HepG2 (cell line): ENCODE measurements around the gene HOXD4. TPM values are rescaled to one million over a fixed set of nuclear protein-coding genes. Genes with fewer than 3 reads are reported as not detected.

Source experiments
- ATAC-seq: fragments of 200-7000 bp; cut with Tn5 transposase; 3 replicates; pipeline ENCODE4 v1.9.1; 2020; ENCODE audit warnings: mild to moderate bottlenecking, moderate library complexity
- BruUV-seq: library from RNA; stranded (reverse); fragments of 400-500 nt; replicated peaks from 2 replicates; lab custom pipeline; 2021; lab: Mats Ljungman, UMichigan
- CTCF ChIA-PET: fragments of 300-600 bp; formaldehyde crosslinking; extraction: SDS; loops from one replicate; lab custom pipeline; 2021; ENCODE audit warnings: low total read pairs, inconsistent platforms, low intra/inter-chr PET ratio; lab: Yijun Ruan, JAX
- POLR2A ChIA-PET: fragments of 350-600 bp; sonication (Branson Sonifier 250); formaldehyde crosslinking; loops from one replicate; lab custom pipeline; 2020; ENCODE audit warnings: antibody characterized with exemption, inconsistent platforms; lab: Yijun Ruan, JAX
- DNase-seq: peaks from one replicate; pipeline ENCODE4 v3.0.0-alpha.2; 2015; ENCODE audit warnings: low spot score
- FAIRE-seq: peaks from 3 replicates; lab custom pipeline; 2011; peaks lifted over from hg19 to GRCh38; lab: Jason Lieb, UNC
- H2AFZ ChIP-seq: one replicate; pipeline ENCODE4 v1.6.1; 2011; ENCODE audit warnings: low read length, inconsistent platforms
- H3K27ac ChIP-seq: fragments of 300-600 bp; 3 replicates; pipeline ENCODE4 v1.8.0; 2011; ENCODE audit warnings: mixed run types, mild to moderate bottlenecking, mixed read lengths, low read length, inconsistent platforms; ENCODE audit not compliant: insufficient read depth; ENCODE audit errors: extremely low read length
- H3K27me3 ChIP-seq, 2 experiments: fragments of 200-600 bp in 1 of 2; 2 replicates in 1 of 2; 3 replicates in 1 of 2; pipeline versions ENCODE4 v1.6.0 to v1.8.0; 2011; ENCODE audit warnings: low read length in 2 of 2, mild to moderate bottlenecking in 2 of 2, moderate library complexity in 2 of 2, inconsistent platforms in 1 of 2; ENCODE audit not compliant: insufficient read depth in 2 of 2, control insufficient read depth in 1 of 2
- H3K36me3 ChIP-seq, 2 experiments: fragments of 200-600 bp in 1 of 2; replicated peaks in 1 of 2; 2 replicates in 1 of 2; 3 replicates in 1 of 2; pipeline versions ENCODE4 v1.5.1 to v1.8.0; 2011; ENCODE audit warnings: low read length in 2 of 2, inconsistent platforms in 1 of 2; ENCODE audit not compliant: insufficient read depth in 2 of 2, control insufficient read depth in 1 of 2
- H3K4me1 ChIP-seq: 2 replicates; pipeline ENCODE4 v1.5.1; 2012; ENCODE audit warnings: low read length, inconsistent platforms; ENCODE audit not compliant: insufficient read depth
- H3K4me2 ChIP-seq: 2 replicates; pipeline ENCODE4 v1.6.0; 2011; ENCODE audit warnings: low read depth, low read length, inconsistent platforms
- H3K4me3 ChIP-seq, 3 experiments: fragments of 200-600 bp in 1 of 3; sonication (generic), shearing (Covaris generic) in 1 of 3; replicated peaks in 1 of 3; 2 replicates each; pipeline ENCODE4 v1.5.1; 2011 to 2016; ENCODE audit warnings: low read length in 3 of 3, inconsistent platforms in 2 of 3, low read depth in 2 of 3, mild to moderate bottlenecking in 2 of 3, control low read depth in 1 of 3, mixed read lengths in 1 of 3; ENCODE audit not compliant: insufficient read depth in 1 of 3
- H3K79me2 ChIP-seq: one replicate; pipeline ENCODE4 v1.6.1; 2011; ENCODE audit warnings: low read length, inconsistent platforms; ENCODE audit not compliant: insufficient read depth
- H3K9ac ChIP-seq: 2 replicates; pipeline ENCODE4 v1.6.0; 2011; ENCODE audit warnings: mild to moderate bottlenecking, low read depth, low read length, inconsistent platforms; ENCODE audit not compliant: insufficient read depth
- H3K9me3 ChIP-seq: 2 replicates; pipeline ENCODE4 v1.5.1; 2012; ENCODE audit warnings: mild to moderate bottlenecking, low read length
- H4K20me1 ChIP-seq: 2 replicates; pipeline ENCODE4 v1.6.0; 2011; ENCODE audit warnings: inconsistent platforms, mild to moderate bottlenecking, low read length, moderate library complexity; ENCODE audit not compliant: insufficient read depth
- ARNT2 ChIP-seq: sonication (generic); formaldehyde crosslinking; IDR thresholded peaks from 2 replicates; pipeline ENCODE4 v1.8.0; 2022; ENCODE audit warnings: mild to moderate bottlenecking, low read depth, missing genetic modification reagents, moderate library complexity
- ATF7-NPFF ChIP-seq: sonication (generic); formaldehyde crosslinking; IDR thresholded peaks from 2 replicates; pipeline ENCODE4 v1.8.1; 2023; ENCODE audit warnings: mild to moderate bottlenecking, low read depth, missing genetic modification reagents, moderate library complexity
- FOXA3 ChIP-seq: IDR thresholded peaks from 2 replicates; pipeline ENCODE4 v1.6.1; 2016; ENCODE audit warnings: missing genetic modification reagents, missing compliant biosample characterization
- HIVEP1 ChIP-seq: sonication (generic); formaldehyde crosslinking; IDR thresholded peaks from 2 replicates; pipeline ENCODE4 v1.4.0; 2020; ENCODE audit warnings: mild to moderate bottlenecking, missing genetic modification reagents
- HOXA3 ChIP-seq: sonication (generic); formaldehyde crosslinking; IDR thresholded peaks from 2 replicates; pipeline ENCODE4 v1.5.0; 2020; ENCODE audit warnings: missing genetic modification reagents
- LCORL ChIP-seq, 2 experiments: fragments of 450-650 bp in 1 of 2; sonication (generic) in 1 of 2; formaldehyde crosslinking in 1 of 2; IDR thresholded peaks; 2 replicates each; pipeline versions ENCODE4 v1.5.0 to v1.6.1; 2017 to 2020; ENCODE audit warnings: antibody characterized with exemption in 1 of 2, missing genetic modification reagents in 1 of 2
- NR3C1 ChIP-seq: sonication (generic); formaldehyde crosslinking; IDR thresholded peaks from 2 replicates; pipeline ENCODE4 v1.4.0; 2020; ENCODE audit warnings: missing genetic modification reagents
- RCOR2 ChIP-seq: IDR thresholded peaks from 2 replicates; pipeline ENCODE4 v1.6.1; 2016; ENCODE audit warnings: missing biosample characterization, missing genetic modification reagents
- SALL1 ChIP-seq: sonication (generic); formaldehyde crosslinking; IDR thresholded peaks from 2 replicates; pipeline ENCODE4 v1.8.0; 2022; ENCODE audit warnings: mild to moderate bottlenecking, missing genetic modification reagents
- TAF15 ChIP-seq: fragments of 200-400 bp; formaldehyde crosslinking; IDR thresholded peaks from one replicate; pipeline ENCODE4 v1.6.1; 2018; ENCODE audit warnings: mild to moderate bottlenecking, low read depth, low read length; ENCODE audit not compliant: poor library complexity, severe bottlenecking
- TBX2 ChIP-seq: sonication (generic); formaldehyde crosslinking; IDR thresholded peaks from 2 replicates; pipeline ENCODE4 v1.5.0; 2020; ENCODE audit warnings: missing genetic modification reagents, mild to moderate bottlenecking, borderline replicate concordance
- TCF7 ChIP-seq: sonication (generic); IDR thresholded peaks from 2 replicates; pipeline ENCODE4 v1.6.1; 2016; ENCODE audit warnings: antibody characterized with exemption, low read depth
- ZFX ChIP-seq: sonication (generic); formaldehyde crosslinking; IDR thresholded peaks from 2 replicates; pipeline ENCODE4 v1.4.0; 2020; ENCODE audit warnings: mild to moderate bottlenecking, low read depth, missing genetic modification reagents, moderate library complexity
- ZKSCAN1 ChIP-seq: fragments of 150-350 bp; IDR thresholded peaks from 2 replicates; pipeline ENCODE4 v1.6.1; 2014; ENCODE audit warnings: low read length
- ZNF225 ChIP-seq: sonication (generic); formaldehyde crosslinking; IDR thresholded peaks from 2 replicates; pipeline ENCODE4 v1.4.0; 2020; ENCODE audit warnings: mild to moderate bottlenecking, missing genetic modification reagents
- ZNF441 ChIP-seq: sonication (generic); formaldehyde crosslinking; IDR thresholded peaks from 2 replicates; pipeline ENCODE4 v1.7.0; 2021; ENCODE audit warnings: missing genetic modification reagents, borderline replicate concordance
- ZNF501 ChIP-seq: sonication (generic); formaldehyde crosslinking; IDR thresholded peaks from 2 replicates; pipeline ENCODE4 v1.5.1; 2020; ENCODE audit warnings: mild to moderate bottlenecking, moderate library complexity, missing genetic modification reagents
- ZNF530 ChIP-seq: sonication (generic); formaldehyde crosslinking; IDR thresholded peaks from 2 replicates; pipeline ENCODE4 v1.5.0; 2020; ENCODE audit warnings: low read depth, mild to moderate bottlenecking, missing genetic modification reagents
- ZNF768 ChIP-seq: sonication (generic); formaldehyde crosslinking; IDR thresholded peaks from 2 replicates; pipeline ENCODE4 v1.4.0; 2020; ENCODE audit warnings: missing genetic modification reagents
- whole genome bisulfite sequencing: methylation state at CpG from one replicate; pipeline ENCODE4 v1.1.6; 2017; ENCODE audit warnings: low lambda C conversion rate; 5-methylcytosine and 5-hydroxymethylcytosine counted together
- in situ Hi-C: cut with HindIII; loops from 2 replicates; pipeline ENCODE4 v1.10.0; 2017; ENCODE audit warnings: low pct_unique_long_range_greater_than_20kb; ENCODE audit not compliant: extremely low pct_ligation_motif_present
- intact Hi-C: fragments of 100-400 bp; cut with micrococcal nuclease; formaldehyde crosslinking; loops from one replicate; pipeline ENCODE4 v1.10.0; 2022; ENCODE audit not compliant: unreplicated experiment
- polyA plus RNA-seq, 8 experiments: library from polyadenylated mRNA; depleted of rRNA in 3 of 8; stranded (reverse) in 7 of 8; unstranded in 1 of 8; fragments of >200 nt; fragmentation: Illumina TruSeq in 4 of 8; extraction: Trizol in 4 of 8; gene quantifications; 2 replicates each; pipeline versions ENCODE4 v1.2.1 to v1.2.3, GENCODE V29; 2011 to 2016; ENCODE audit warnings: low read depth in 4 of 8, missing spikeins in 1 of 8, mixed read lengths in 1 of 8; ENCODE audit not compliant: insufficient read depth in 1 of 8
- total RNA-seq, 5 experiments: library from RNA; depleted of rRNA; stranded (reverse); fragments of >200 nt; fragmentation: Illumina TruSeq; extraction: Trizol; gene quantifications; 2 replicates each; pipeline ENCODE4 v1.2.3, GENCODE V29; 2016; ENCODE audit warnings: low read depth in 1 of 5
- TF ChIP-seq, protein P1 (sequence below): sonication (generic); formaldehyde crosslinking; IDR thresholded peaks from 2 replicates; pipeline ENCODE4 v1.8.0; 2022; ENCODE audit warnings: missing genetic modification reagents, mild to moderate bottlenecking, borderline replicate concordance
- TF ChIP-seq, protein P2 (sequence below): sonication (generic); formaldehyde crosslinking; IDR thresholded peaks from 2 replicates; pipeline ENCODE4 v1.4.0; 2020; ENCODE audit warnings: missing genetic modification reagents
- TF ChIP-seq, protein P3 (sequence below): sonication (generic); formaldehyde crosslinking; IDR thresholded peaks from 2 replicates; pipeline ENCODE4 v1.5.0; 2020; ENCODE audit warnings: missing genetic modification reagents
- TF ChIP-seq, protein P4 (sequence below): IDR thresholded peaks from 2 replicates; pipeline ENCODE4 v1.6.1; 2016

HOXD4 gene
- total and polyA plus RNA-seq, 2 of the 13 experiments (the other 11 are each of a cell fraction or from before 2014, with no cell fraction given), result not detected

DNA sequence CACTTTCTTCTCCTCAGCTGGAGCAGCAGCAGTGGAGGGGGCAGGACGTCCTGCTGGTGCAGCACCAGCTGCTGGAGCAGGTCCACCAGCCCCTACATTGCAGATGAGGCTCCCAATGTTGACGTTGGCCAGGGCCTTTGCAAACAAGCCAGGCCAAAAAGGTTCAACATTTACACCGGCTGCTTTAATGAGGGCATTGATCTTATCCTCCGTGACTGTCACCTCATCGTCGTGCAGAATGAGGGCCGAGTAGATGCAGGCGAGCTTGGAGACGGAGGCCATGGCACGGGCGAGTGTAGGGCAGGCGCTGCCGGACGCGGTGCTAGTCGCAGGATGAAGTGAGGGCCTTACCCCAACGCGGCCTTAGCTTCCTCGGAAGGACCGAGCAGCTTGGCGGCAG, 49.6 kb downstream of the HOXD4 start:
- no peaks in the 10 kb centered on the region for H3K9me3 ChIP-seq
- ChIA-PET POLR2A (no interaction called here), CTCF (no interaction called here)
- no peak overlapping the region for H3K27ac ChIP-seq
- intact Hi-C loops, result no loop called here
- ATAC-seq (peak; percentile 67), DNase-seq (no peak), FAIRE-seq (no peak)
- in situ Hi-C loops, result no loop called here
- H2AFZ ChIP-seq, result no peak overlapping the region
- H3K27me3 ChIP-seq, result peaks cover 0 to 50% of the 10 kb centered on the region in 2 experiments; a peak in 3 of 5 replicates
- no TSS peak for BruUV-seq
- H3K4me3 ChIP-seq, result no peak overlapping the region
- no peaks in the 10 kb centered on the region for H3K36me3 ChIP-seq
- H3K4me1 ChIP-seq, result peaks cover 5% of the 10 kb centered on the region; the same call in 1 of the 2 replicates
- no peaks in the 10 kb centered on the region for H4K20me1 ChIP-seq
- peak overlapping the region; percentile 50 for H3K4me2 ChIP-seq
- H3K79me2 ChIP-seq, result no peaks in the 10 kb centered on the region
- 41% methylated on average over 21 of the region's 21 CpGs for WGBS
- H3K9ac ChIP-seq, result no peak overlapping the region
- TF ChIP-seq FOXA3 (CRISPR knock-in tag), result peak; percentile 52; the same call in 1 of the 2 replicates
- TF ChIP-seq HOXA3 (CRISPR knock-in tag), result 0 out of 2 replicates have a peak, but pooled peaks have one; percentile 19
- no peak for TF ChIP-seq ZKSCAN1
- TF ChIP-seq, protein P1, sequence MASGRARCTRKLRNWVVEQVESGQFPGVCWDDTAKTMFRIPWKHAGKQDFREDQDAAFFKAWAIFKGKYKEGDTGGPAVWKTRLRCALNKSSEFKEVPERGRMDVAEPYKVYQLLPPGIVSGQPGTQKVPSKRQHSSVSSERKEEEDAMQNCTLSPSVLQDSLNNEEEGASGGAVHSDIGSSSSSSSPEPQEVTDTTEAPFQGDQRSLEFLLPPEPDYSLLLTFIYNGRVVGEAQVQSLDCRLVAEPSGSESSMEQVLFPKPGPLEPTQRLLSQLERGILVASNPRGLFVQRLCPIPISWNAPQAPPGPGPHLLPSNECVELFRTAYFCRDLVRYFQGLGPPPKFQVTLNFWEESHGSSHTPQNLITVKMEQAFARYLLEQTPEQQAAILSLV (CRISPR knock-in tag), result no peak
- no peak for TF ChIP-seq ZNF225 (CRISPR knock-in tag)
- peak; percentile 44; the same call in 1 of the 2 replicates for TF ChIP-seq TCF7
- TF ChIP-seq HIVEP1 (CRISPR knock-in tag), result no peak
- peak; percentile 19; the same call in 1 of the 2 replicates for TF ChIP-seq ZNF768 (CRISPR knock-in tag)
- TF ChIP-seq, protein P2, sequence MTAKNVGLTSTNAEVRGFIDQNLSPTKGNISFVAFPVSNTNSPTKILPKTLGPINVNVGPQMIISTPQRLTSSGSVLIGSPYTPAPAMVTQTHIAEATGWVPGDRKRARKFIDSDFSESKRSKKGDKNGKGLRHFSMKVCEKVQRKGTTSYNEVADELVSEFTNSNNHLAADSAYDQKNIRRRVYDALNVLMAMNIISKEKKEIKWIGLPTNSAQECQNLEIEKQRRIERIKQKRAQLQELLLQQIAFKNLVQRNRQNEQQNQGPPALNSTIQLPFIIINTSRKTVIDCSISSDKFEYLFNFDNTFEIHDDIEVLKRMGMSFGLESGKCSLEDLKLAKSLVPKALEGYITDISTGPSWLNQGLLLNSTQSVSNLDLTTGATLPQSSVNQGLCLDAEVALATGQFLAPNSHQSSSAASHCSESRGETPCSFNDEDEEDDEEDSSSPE (CRISPR knock-in tag), result no peak
- no peak for TF ChIP-seq ZNF441 (CRISPR knock-in tag)
- TF ChIP-seq, protein P3, sequence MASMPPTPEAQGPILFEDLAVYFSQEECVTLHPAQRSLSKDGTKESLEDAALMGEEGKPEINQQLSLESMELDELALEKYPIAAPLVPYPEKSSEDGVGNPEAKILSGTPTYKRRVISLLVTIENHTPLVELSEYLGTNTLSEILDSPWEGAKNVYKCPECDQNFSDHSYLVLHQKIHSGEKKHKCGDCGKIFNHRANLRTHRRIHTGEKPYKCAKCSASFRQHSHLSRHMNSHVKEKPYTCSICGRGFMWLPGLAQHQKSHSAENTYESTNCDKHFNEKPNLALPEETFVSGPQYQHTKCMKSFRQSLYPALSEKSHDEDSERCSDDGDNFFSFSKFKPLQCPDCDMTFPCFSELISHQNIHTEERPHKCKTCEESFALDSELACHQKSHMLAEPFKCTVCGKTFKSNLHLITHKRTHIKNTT, result no peak
- TF ChIP-seq, protein P4, sequence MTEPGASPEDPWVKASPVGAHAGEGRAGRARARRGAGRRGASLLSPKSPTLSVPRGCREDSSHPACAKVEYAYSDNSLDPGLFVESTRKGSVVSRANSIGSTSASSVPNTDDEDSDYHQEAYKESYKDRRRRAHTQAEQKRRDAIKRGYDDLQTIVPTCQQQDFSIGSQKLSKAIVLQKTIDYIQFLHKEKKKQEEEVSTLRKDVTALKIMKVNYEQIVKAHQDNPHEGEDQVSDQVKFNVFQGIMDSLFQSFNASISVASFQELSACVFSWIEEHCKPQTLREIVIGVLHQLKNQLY, result no peak
- TF ChIP-seq SALL1, result peak; percentile 61
- TF ChIP-seq RCOR2 (CRISPR knock-in tag), result no peak
- TF ChIP-seq TBX2 (CRISPR knock-in tag), result peak; percentile 66
- TF ChIP-seq ZNF530 (CRISPR knock-in tag), result no peak
- TF ChIP-seq ZFX (CRISPR knock-in tag), result peak; percentile 69
- TF ChIP-seq ZNF501, result peak; percentile 41; the same call in 1 of the 2 replicates
- TF ChIP-seq ARNT2 (CRISPR knock-in tag), result no peak
- no peak for TF ChIP-seq LCORL (IDR thresholded peaks at IDR 0.05)
- 0 out of 2 replicates have a peak, but pooled peaks have one; percentile 39 for TF ChIP-seq LCORL (CRISPR knock-in tag; IDR thresholded peaks at IDR 0.05)
- no peak for TF ChIP-seq ATF7-NPFF (CRISPR knock-in tag)
- no peak for TF ChIP-seq NR3C1 (CRISPR knock-in tag)
- TF ChIP-seq TAF15, result no peak
